Small intestine (tissue), 7 donors: ENCODE data around the gene XYLT1. TPM values are rescaled to one million over a fixed set of nuclear protein-coding genes. Genes with fewer than 3 reads are reported as not detected.
A peak's percentile ranks its signal among the peaks of the same experiment; 100 is the strongest.
"Not testable (repeated sequence)": the region's sequence is repeated elsewhere in the genome, so short reads cannot be mapped to it uniquely, and the experiment has no call there.

Experiments used
- DNase-seq, 2 donors: peaks; one replicate each; pipeline versions ENCODE4 v3.0.0 to v3.0.0-alpha.2; 2013
- FAIRE-seq: peaks from 2 replicates; lab custom pipeline; 2012; peaks lifted over from hg19 to GRCh38; lab: Jason Lieb, UNC
- H3K27ac ChIP-seq, 3 donors: one replicate each; pipeline ENCODE4 v1.5.1; 2013; ENCODE audit warnings: low read length in 2 of 3, mild to moderate bottlenecking in 2 of 3, control low read depth in 1 of 3, inconsistent platforms in 1 of 3, low read depth in 1 of 3, moderate library complexity in 1 of 3
- H3K27me3 ChIP-seq, 3 donors: one replicate each; pipeline ENCODE4 v1.6.1; 2013; ENCODE audit warnings: low read length in 3 of 3, inconsistent platforms in 1 of 3; ENCODE audit not compliant: control insufficient read depth in 3 of 3, insufficient read depth in 3 of 3
- H3K36me3 ChIP-seq, 3 donors: one replicate each; pipeline ENCODE4 v1.6.1; 2013; ENCODE audit warnings: low read length in 3 of 3, inconsistent platforms in 1 of 3, low read depth in 1 of 3, mild to moderate bottlenecking in 1 of 3, moderate library complexity in 1 of 3; ENCODE audit not compliant: control insufficient read depth in 3 of 3, insufficient read depth in 2 of 3
- H3K4me1 ChIP-seq, 3 donors: one replicate each; pipeline ENCODE4 v1.6.1; 2013; ENCODE audit warnings: low read length in 2 of 3, inconsistent platforms in 1 of 3, low read depth in 1 of 3, mild to moderate bottlenecking in 1 of 3, moderate library complexity in 1 of 3; ENCODE audit not compliant: control insufficient read depth in 3 of 3, insufficient read depth in 2 of 3
- H3K4me3 ChIP-seq, 3 donors: one replicate each; pipeline ENCODE4 v1.5.1; 2013; ENCODE audit warnings: low read length in 3 of 3, control low read depth in 1 of 3, inconsistent platforms in 1 of 3, low read depth in 1 of 3, mild to moderate bottlenecking in 1 of 3, moderate library complexity in 1 of 3
- H3K9me3 ChIP-seq, 2 donors: one replicate each; pipeline ENCODE4 v1.6.1; 2013; ENCODE audit warnings: low read depth in 1 of 2, low read length in 1 of 2; ENCODE audit not compliant: control insufficient read depth in 2 of 2, insufficient read depth in 1 of 2
- WGBS, 3 donors: extraction: QIAGEN DNeasy Blood & Tissue Kit; methylation state at CpG; one replicate each; pipeline ENCODE4 v1.1.7; 2013; 5-methylcytosine and 5-hydroxymethylcytosine counted together
- polyA plus RNA-seq, 4 donors: library from polyadenylated mRNA; stranded (reverse) in 3 of 4; unstranded in 1 of 4; fragments of 200-250 nt in 3 of 4; fragments of 120-200 nt in 1 of 4; gene quantifications; one replicate each; pipeline versions ENCODE4 v1.2.1 to v1.2.3, GENCODE V29; 2013
- donor health status: healthy with polysubstance abuse.
- donor health status: control.
- donor health status: control.
- donor health status: Bipolar disorder and iron deficiency.
- donor health status: healthy.

XYLT1 gene
- polyA plus RNA-seq, 4 donors = 1.9 to 11.2 (median 4.1) TPM

- Histone ChIP-seq H3K4me1 (peaks cover 17 to 23% (median 21%) of the 10 kb centered on the region in 3 donors), H3K27ac (peak overlapping the region in 1 of 3 donors; percentile 24)
- not testable (repeated sequence) for H3K27me3 ChIP-seq, H3K4me3 ChIP-seq, H3K9me3 ChIP-seq, H3K36me3 ChIP-seq, FAIRE-seq, DNase-seq
- 83 to 88% (median 84%) methylated on average over 9 of the region's 9 CpGs for WGBS, 3 donors
Measured at GRCh38 chr16:17306211-17306610, 164.5 kb downstream of the XYLT1 start.

- no peaks in the 10 kb centered on the region for H3K9me3 ChIP-seq
- WGBS, 3 donors = 54 to 68% (median 65%) methylated on average over 6 of the region's 6 CpGs
- DNase-seq (no peak), FAIRE-seq (no peak)
- no peak overlapping the region for H3K4me3 ChIP-seq
- peak overlapping the region in 1 of 3 donors; percentile 24 for H3K27ac ChIP-seq
- peaks cover 15 to 23% (median 21%) of the 10 kb centered on the region in 3 donors for H3K4me1 ChIP-seq
- no peaks in the 10 kb centered on the region for H3K36me3 ChIP-seq
- no peaks in the 10 kb centered on the region for H3K27me3 ChIP-seq
Measured at GRCh38 chr16:17305694-17306093, 165.1 kb downstream of the XYLT1 start.

DNA sequence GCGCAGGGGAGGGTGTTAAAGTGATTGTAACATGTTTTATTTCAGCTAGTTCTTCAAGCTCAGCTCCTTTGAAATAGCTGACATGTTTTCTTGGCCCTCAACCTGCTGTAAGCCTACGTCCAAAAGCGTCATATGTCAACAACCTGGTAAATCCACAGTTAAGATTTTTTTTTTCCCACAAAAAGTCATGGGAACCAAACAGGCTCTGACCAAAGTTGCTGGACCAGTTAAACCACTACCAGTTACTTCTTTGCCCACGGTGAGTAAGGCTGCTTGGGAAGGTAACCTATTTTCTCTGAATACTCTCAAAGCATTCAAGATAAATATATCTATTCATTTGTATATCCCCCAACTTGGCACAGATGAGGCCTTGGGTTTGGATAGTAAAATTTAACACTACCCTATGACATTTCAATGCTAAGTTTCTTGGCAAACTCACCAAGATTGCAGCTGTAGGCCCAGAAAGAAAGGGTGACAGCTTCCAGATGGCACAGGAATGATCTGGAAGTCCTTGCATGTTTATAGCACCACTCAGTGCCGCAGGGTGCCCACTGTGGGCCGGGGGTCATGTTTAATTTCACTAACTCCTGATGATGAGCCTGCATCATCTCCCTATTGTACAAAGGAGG, 166.2 kb downstream of the XYLT1 start:
- DNase-seq = peak; percentile 67 to 76
- WGBS, 3 donors = 20 to 45% (median 27%) methylated on average over 6 of the region's 6 CpGs
- no peak for FAIRE-seq

GRCh38 chr16:17304106-17304490, 166.7 kb downstream of the XYLT1 start:
- no peaks in the 10 kb centered on the region for H3K36me3 ChIP-seq
- peak; percentile 63 to 71 for DNase-seq

More for the DNA sequence above, 166.2 kb downstream of the XYLT1 start:
- peak overlapping the region in 2 of 3 donors; percentile 72 to 78 for H3K27ac ChIP-seq
- H3K9me3 ChIP-seq = no peaks in the 10 kb centered on the region
- H3K4me3 ChIP-seq = no peak overlapping the region
- no peaks in the 10 kb centered on the region for H3K27me3 ChIP-seq
- peaks cover 15 to 23% (median 21%) of the 10 kb centered on the region in 3 donors for H3K4me1 ChIP-seq
- H3K36me3 ChIP-seq = no peaks in the 10 kb centered on the region

DNA sequence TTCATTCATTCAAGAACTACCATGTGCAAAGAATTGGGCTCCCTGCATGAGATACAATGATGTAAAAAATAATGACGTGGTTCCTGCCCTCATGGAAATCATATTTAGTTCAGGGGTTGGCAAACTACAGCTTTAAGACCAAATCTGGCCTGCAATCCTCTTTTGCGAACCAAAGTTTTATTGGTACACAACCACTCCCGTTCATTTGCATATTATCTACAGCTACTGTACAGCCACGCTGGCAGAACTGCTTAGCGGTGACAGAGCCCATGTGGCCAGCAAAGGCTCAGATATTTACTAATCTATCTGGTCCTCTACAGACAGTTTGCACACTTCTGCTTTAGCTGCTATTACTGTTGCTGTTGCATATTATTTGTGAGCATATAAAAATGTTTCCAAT, 167.7 kb downstream of the XYLT1 start:
- peak overlapping the region in 1 of 3 donors; percentile 69 for H3K27ac ChIP-seq
- no peaks in the 10 kb centered on the region for H3K27me3 ChIP-seq
- peak in 1 of 2 donors; percentile 70 for DNase-seq
- no peak for FAIRE-seq
- H3K9me3 ChIP-seq = no peaks in the 10 kb centered on the region
- peaks cover 14 to 22% (median 21%) of the 10 kb centered on the region in 3 donors for H3K4me1 ChIP-seq
- H3K4me3 ChIP-seq = no peak overlapping the region
- H3K36me3 ChIP-seq = peaks cover 0 to 5% (median 0%) of the 10 kb centered on the region in 3 donors
- WGBS, 3 donors = 23 to 62% (median 36%) methylated on average over 5 of the region's 5 CpGs

More at GRCh38 chr16:17304106-17304490, 166.7 kb downstream of the XYLT1 start:
- Histone ChIP-seq H3K4me3 (no peak overlapping the region), H3K27ac (peak overlapping the region in 2 of 3 donors; percentile 72 to 78), H3K9me3 (no peaks in the 10 kb centered on the region), H3K27me3 (no peaks in the 10 kb centered on the region), H3K4me1 (peaks cover 15 to 23% (median 21%) of the 10 kb centered on the region in 3 donors)
- 24 to 61% (median 28%) methylated on average over 2 of the region's 2 CpGs for WGBS, 3 donors
- FAIRE-seq = no peak

GRCh38 chr16:17302620-17303019, 168.1 kb downstream of the XYLT1 start:
- Histone ChIP-seq H3K9me3 (no peaks in the 10 kb centered on the region), H3K36me3 (peaks cover 0 to 6% (median 0%) of the 10 kb centered on the region in 3 donors), H3K4me1 (peaks cover 9 to 18% (median 16%) of the 10 kb centered on the region in 3 donors), H3K27ac (peak overlapping the region in 1 of 3 donors; percentile 69), H3K4me3 (no peak overlapping the region), H3K27me3 (no peaks in the 10 kb centered on the region)
- FAIRE-seq (no peak), DNase-seq (no peak)
- WGBS, 3 donors = 55 to 65% (median 55%) methylated on average over 3 of the region's 3 CpGs

GRCh38 chr16:17302214-17302613, 168.5 kb downstream of the XYLT1 start:
- no peaks in the 10 kb centered on the region for H3K9me3 ChIP-seq
- peak overlapping the region in 1 of 3 donors; percentile 69 for H3K27ac ChIP-seq
- H3K4me3 ChIP-seq = no peak overlapping the region
- no peaks in the 10 kb centered on the region for H3K27me3 ChIP-seq
- whole genome bisulfite sequencing, 3 donors = 74 to 78% (median 76%) methylated on average over 4 of the region's 4 CpGs
- no peak for DNase-seq
- peaks cover 8 to 18% (median 16%) of the 10 kb centered on the region in 3 donors for H3K4me1 ChIP-seq
- peaks cover 0 to 6% (median 0%) of the 10 kb centered on the region in 3 donors for H3K36me3 ChIP-seq
- FAIRE-seq = no peak

GRCh38 chr16:17301593-17302135, 169.1 kb downstream of the XYLT1 start:
- 20 to 62% (median 39%) methylated on average over 10 of the region's 10 CpGs for WGBS, 3 donors
- peak; percentile 40 to 76 for DNase-seq
- H3K4me3 ChIP-seq = no peak overlapping the region
- H3K27me3 ChIP-seq = no peaks in the 10 kb centered on the region
- H3K4me1 ChIP-seq = peaks cover 8 to 18% (median 16%) of the 10 kb centered on the region in 3 donors
- H3K9me3 ChIP-seq = no peaks in the 10 kb centered on the region
- FAIRE-seq = no peak
- peak overlapping the region in 1 of 3 donors; percentile 69 for H3K27ac ChIP-seq
- H3K36me3 ChIP-seq = peaks cover 0 to 6% (median 0%) of the 10 kb centered on the region in 3 donors
